HG02981 (cell line): ENCODE results near the gene ATOH8.

Experiments used
- ATAC-seq: cut with Tn5 transposase; IDR thresholded peaks from one replicate; pipeline ENCODE4 v1.9.1; 2021; ENCODE audit warnings: mild to moderate bottlenecking, moderate library complexity; ENCODE audit not compliant: unreplicated experiment

Gene ATOH8

DNA sequence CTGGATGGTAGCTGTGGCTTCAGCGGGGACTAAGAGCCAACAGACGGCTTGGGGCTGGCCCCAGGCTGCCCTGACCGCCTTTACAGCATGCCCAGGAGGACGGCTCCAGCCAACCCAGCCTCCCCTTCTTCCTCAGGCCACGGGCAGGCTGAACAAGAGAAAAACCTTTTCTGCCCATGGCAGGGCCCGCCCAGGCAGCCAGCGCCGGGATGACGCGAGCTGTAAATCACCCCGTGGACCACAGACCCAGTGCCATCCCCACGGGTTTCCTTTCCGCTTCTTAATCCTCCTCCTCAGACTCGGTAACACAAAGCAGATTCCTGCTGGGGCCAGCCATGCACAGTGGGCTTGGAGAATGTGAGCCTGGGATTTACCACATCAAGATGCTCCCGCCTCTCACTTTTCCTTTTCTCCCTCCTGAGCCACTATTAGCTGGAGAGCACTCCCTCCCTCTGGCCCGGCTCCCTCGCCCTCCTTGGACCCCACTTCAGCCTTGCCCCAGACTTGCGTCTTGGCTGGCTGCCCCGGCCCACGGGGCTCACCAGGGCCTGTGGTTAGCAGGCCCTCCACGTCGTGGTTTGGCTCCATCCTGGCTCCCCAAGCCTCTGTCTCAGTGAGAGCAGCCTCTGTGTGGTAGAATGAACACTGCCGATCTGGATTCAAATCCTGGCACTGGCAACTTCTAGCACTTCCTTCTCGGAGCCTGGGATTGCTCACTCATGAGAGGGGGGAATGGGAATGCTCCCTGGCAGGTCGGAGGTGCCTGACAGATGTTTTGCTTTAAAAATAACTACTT lies 31.4 kb downstream of the ATOH8 start:
- no peak for ATAC-seq

DNA sequence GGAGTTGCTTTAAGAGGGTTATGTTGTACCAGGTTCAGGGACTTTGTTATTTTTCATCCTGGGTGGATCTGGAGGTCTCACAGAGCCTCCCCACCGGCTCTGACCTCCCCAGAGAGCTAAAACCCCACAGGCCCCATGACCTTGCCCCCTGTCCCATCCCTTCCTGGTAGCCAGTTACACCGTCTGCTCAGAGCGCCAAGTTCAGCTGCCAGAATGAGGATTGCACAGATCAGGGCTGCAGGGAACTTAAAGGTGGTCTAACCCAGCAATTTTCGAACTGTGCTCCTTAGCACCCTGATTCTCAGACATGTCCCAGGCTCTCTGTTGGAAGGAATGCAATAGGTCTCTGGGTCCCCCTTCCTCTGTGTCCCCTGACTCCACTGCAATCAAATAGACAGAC lies 32.1 kb downstream of the ATOH8 start:
- no peak for ATAC-seq

DNA sequence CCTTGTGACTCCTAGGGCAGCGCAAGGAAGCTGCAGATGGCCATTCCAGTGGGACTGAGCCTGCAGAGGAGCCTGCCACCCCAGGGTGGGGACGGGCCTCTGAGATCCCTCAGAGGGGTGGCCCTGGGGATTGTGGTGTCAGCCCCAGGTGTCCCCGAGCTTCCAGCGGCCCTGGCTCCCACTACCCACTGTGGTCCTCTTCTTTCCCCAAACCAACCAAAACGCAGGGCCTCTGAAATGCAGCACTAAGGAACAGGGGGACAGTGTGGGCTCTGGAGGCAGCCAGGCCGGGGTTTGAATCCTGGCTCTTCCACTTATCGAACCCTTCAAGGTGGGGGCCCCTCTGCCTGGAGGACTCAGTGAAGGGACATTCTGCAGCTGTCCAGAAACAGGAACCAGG lies 32.7 kb downstream of the ATOH8 start:
- no peak for ATAC-seq

DNA sequence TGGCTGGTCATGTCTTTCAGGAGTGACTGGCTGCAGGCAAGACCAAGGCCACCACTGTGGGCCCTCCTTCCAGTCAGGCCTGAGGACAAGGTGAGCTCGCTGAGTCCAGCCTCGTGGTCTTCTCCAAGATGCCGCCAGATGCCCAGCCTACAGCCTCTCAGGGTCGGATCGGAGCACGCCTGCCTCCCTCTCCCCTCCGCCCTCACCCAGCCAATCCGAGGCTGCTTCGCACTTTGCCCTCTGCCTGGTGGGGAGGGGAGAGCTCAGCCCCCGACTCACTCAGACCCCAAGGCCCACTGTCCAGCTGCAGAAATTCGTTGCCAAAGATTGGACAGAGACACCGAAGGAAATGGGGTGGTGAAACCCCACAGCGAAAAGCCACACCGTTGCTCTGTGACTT lies 33.1 kb downstream of the ATOH8 start:
- ATAC-seq, result no peak

DNA sequence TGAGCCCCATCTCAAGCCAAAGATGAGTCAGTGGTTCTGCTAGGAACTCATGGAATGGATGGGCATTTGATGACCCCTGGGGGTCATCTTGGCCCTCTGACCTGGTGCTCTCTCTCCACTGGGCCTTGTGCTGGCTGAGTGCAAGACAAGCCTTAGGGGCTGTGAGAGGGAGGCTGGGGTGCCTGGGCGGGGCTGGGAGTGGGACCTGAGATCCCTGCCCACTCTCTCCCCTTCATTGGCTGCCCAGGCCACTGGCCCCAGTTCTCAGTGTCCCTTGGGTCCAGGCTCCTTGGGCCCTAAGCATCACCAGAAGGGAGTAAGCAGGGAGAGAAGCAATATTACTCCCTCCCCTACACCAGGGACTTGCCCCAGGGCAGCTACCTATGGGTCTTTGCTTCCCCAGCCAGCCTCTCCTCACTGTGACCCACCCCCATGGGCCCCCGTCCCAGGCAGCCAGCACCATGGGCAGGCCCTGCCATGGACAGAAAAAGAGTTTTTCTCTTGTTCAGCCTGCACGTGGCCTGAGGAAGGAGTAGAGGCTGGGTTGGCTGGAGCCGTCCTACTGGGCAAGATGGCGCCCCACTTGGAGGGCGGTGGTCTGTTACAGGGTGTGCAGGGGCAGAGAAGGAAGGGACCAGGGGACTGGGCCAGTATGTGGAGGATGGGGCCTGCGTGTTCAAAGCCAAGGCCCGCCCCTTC lies 33.6 kb downstream of the ATOH8 start:
- ATAC-seq, result no peak

DNA sequence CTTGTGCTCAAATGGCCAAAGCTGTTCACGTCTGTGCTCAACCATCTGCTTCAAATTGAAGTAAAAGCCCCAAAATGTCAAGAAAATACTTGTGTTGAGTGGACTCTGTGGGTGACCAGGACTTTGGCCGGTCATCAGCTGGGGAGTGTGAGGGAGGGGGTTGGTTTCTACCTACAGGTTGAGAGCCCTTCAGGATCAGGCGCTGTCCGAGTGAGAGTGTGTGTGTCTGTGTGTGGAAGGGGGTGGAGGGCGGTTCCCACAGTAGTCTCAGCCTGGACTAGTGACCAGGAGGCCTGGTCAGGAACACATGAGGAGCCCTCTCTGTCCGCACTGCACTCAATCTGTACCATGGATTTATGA lies 34.2 kb downstream of the ATOH8 start:
- no peak for ATAC-seq

DNA sequence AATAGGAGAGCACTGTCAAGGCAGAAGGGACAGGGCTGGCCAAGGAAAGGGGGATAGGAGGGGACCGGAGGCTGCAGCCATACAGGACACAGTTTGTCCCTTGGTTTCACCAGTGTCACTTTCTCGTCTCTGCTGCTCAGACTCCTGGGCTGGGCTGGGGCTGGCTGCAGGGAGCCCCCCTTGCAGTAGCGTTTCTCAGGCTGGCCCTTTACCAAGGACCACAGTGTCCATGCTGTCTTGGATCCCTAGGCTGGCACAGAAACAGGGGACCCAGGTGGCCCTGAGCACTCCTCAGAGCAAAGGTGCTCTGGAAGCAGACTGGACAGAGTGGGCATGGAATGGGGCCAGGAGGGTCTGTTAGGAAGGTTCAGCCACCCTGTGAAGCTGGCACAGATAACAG lies 34.8 kb downstream of the ATOH8 start:
- ATAC-seq, result no peak

DNA sequence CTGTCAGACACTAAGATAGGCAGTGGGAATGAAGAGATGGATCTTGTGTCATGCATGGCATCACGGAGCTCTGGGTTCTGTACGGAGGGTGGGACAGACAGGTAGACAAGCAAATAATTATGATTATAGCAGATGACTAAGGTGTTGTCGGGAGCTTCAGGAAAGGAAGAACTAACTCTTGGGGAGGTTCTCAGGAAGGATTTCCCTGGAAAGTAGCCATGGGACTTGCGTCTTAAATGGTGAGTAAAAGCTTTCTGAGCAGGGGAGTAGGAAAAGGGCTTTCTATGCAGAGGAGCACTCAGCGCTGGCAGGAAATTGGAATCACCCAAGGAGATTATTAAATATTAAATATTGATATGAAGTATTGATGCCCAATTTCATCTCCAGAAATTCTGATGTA lies 35.5 kb downstream of the ATOH8 start:
- ATAC-seq, result no peak

DNA sequence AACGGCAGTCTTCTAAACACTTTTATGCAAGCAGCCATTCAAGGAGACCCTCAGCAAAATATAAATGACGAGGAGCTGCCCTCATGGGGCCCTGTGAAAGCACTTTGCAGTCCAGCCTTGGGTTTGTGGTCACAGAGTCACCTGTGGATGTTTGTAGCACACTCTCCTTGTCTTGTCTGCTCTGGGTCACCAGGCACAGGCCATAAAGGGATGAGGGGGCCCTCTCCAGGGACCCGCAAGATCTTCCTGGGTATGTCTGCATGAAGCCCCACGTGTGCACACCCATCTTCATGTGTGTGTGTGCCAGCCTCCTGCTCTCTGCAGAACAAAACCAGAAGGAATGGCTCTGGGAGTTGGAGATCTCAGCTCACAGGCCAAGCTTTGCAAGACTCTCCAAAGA lies 36.2 kb downstream of the ATOH8 start:
- no peak for ATAC-seq

DNA sequence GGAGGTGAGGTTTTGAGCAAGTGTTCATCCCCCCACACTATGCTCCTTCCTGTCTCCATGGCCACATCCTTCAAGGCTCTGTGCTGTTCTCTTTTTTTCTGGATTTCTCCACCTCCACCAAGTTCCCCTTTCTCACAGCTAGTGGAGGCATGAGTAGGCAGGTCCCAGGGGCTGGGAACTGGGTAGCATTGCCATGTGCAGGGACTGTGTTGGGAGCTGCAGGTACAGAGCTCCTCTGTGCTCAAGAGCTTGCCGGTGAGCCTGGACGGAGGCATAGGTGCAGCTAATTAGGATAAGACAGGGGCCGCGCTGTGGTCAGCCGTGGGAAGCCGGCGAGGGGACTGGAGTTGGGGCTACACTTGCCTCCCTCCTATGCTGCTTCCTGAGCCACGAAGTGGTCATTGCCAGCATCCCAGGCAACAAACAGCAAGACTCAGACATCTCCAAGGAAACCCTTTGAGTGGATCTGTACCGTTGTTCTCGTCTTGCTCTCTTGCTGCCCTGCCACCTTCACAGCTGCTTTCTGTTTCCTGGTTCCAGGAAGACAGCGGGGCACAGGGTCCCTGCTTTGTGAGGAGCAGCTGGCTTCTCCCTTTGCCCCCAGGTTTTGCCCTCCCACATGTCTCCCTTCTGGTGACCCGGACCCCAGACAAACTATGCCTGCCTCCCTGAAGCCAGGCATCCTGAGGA lies 36.9 kb downstream of the ATOH8 start:
- ATAC-seq, result no peak

DNA sequence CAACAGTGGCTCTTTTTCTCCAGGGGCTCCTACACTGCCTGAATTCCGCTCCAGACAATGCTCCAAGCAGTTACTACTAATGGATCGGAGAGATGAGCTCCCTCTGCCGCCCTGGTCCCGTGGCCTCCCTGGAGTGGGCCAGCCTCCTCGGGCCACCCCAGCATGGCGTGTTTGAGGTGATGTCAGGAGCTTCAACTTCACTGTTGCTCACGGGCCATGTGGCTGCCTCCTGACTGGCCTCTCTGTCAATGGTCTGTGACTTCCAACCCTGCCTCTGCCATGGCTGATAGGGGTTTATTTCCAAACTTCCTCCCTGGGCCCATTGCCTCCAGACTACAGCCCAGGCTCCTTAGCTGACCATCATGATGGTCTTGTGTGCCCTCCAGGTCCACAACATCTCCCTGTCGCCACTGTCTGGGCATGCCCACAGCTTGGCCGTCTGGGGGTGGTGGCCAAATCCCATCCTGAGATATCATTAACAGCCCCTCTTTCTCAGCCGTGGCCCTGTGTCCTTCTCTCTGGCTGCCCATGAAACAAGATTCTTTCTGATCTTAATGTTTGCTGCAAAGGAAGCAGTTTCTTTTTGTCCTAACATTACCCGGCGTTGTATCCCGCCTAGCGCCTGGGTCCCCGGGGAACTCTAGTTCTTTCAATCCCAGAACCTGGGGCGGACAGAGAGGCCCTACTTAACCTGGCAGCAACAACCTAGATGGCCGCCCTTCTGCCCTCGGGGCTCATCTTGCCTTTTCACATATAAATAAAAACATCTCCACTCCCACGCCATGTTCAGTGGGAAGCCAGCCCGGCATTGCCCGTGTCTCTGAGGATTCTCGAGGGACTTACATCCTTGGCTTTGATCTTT lies 38.1 kb downstream of the ATOH8 start:
- no peak for ATAC-seq

DNA sequence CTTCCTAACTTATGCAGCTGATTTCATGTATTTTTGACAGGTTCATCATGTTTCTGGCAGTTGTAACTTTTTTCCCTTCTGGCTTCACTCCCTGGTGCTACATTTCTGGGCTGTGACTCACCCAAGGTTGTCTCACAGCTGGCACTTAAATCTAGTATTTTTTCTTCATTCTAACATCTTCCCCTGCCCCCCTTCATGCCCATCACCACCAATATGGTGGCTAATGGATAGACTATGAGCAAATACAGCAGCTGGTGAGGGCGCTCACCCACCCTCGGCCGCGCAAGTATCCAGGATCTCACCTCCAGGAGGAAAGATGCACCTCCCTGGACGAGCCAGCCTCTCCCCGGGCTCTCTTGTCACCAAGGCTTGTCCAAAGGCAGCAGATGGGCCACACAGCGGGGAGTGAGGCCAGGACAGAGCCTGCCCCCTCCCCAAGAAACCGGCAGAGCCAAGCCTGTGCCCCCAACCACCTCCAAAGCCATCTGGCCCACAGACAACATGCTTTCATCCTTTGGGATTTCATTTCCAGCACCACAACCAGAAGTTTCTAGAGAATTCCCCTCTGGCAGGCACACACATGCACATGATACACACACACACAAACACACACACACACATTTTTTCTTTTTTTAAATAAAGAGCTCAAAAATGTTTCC lies 39.1 kb downstream of the ATOH8 start:
- ATAC-seq, result no peak

DNA sequence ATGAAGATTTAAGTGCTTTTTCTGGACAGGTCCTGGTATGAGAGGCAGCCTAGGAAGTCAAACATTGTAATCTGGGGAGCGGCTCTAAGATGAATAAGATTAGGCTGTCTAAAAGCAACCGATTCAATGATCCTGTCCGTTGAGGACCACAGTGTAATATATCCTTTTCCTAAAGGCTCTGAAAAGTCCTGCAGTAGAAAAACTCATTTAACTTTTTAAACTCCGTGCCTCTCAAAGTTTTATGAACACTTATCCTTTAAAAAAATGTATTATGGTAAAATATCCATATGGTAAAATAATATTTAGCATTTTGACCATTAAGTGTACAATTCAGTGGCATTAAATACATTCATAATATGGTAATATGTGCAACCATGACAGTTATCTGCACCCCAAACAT lies 39.8 kb downstream of the ATOH8 start:
- ATAC-seq, result no peak

DNA sequence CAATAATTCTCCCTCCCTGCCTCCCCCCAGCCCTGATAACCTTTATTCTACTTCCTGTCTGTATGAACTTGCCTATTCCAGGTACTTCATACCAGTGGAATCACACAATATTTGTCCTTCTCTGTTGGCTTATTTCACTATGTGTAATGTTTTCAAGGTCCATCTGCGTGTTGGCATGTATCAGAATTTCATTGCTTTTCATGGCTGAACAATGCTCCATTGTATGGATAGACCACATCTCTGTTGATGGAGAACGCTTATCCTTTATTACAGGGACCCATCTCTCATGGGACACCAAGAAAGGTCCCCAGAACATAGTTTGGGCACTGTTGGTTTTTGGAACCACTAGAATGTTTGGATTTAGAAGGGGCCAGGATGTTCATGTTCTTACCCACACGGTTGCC lies 40.2 kb downstream of the ATOH8 start:
- no peak for ATAC-seq

DNA sequence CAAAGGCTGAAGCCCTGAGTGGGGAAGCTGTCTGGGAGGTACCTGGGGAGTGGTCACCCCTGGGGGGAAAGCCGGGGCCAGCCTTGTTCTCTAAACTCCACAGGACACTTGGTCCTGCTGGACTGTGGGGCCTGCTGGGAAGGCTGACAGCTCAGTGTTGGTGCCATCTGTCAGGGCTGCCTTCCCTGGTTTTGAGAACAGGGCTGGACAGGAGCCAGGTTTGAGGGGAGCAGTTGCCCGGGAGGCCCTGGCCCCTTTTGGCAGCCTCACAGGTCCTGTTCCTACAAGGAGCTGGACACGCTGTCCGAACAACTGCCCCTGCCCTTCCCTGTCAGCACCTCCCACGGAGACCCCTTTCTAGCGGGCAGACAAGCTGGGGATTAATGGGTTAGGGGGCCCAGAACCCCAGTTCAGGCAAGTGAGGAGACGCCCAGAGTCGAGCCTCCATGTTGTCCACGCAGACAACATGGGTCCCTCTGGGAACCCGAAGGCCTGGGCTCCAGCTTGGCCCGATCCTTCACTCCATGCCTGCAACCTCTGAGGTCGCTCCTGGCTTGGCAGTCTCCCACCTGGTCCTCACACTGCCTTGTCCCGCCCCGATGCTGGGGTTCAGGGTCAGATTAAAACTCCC lies 40.8 kb downstream of the ATOH8 start:
- no peak for ATAC-seq

DNA sequence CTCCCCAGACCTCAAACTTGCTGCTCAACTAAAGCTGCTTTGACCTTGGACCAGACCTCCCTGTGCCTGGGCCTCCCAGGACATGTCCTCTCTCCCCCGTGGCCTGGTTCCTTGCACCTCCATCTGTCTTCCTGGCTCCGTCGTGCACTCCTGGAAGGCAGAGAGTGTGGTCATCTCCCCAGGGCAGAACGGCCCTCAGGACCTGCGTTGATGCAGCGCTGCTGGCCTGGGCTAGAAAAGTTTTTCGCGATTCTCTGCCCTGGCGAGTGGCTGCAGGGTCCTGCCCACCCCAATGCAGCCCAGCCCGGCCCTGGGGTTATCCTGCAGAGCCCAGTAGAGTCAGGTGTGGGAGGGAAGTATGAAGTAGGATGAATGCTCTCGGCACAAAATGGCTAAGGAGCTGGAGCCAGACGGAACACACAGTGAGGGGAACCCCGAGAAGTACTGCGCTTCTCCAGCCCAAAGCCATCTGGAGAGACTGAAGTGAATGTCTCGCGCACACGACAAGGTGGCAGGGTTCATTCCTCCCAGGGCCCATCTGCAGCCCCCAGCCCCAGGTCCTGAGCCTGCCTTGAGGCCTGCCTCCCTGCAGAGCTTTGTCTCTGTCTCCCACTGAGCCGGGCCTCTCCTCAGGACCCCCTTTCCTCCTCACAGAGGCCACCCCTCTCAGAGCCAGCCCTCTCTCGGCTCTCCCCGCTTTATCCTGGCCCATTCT lies 41.7 kb downstream of the ATOH8 start:
- no peak for ATAC-seq

DNA sequence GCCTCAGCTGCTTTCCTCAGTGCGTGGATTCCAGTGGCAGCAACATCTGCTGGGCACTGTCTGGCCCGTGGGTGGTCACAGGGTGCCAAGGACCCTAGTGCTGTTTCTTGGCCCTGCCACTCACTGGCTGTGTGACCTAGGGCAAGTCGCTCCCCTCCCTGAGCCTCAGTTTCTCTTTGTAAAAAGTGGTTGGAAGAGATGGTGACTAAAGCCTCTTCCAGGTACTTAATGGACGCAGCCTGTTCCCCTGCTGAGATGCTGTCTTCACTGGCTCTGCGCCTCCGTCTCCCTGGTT lies 42.2 kb downstream of the ATOH8 start:
- ATAC-seq, result no peak

DNA sequence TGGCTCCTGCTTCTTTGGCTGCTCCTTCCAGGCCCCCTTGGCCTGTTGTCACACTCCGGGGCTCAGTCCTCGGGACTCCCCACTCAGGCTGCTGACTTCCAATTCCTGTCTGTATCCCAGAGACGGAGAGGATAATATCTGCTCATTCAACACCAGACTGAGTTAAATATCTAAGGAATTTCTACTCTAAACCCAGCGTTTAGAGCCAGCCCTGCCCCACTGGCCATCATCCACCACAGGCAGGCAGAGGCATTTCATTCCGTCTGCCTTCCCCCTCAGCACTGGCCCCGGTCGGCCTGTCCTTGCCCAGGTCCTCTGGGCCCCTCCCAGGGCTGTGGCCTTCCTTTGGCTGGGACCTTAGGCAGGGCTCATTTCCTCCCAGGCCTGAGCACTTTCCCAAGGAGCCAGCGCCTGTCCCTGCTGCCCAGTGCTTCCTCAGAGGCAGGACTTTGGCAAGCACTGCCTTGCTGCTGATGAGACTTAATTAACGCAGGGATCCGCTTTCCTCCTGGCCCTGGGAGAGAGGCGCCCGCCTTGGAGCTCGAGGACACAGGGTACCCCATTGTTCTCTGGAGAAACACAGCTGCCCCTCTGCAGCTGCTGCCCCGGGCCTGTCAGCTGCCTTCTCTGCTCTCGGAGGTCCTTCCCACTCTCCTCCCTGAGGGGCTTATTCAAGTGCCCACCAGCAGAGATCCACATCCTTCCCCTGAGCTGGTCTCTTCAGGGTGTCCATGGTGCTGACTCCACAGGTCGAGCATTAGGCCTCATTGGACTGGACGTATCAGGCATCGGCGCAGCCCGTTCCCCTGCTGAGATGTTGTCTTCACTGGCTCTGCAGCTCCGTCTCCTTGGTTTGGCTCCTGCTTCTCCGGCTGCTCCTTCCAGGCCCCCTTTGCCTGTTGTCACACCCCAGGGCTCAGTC lies 42.8 kb downstream of the ATOH8 start:
- no peak for ATAC-seq

DNA sequence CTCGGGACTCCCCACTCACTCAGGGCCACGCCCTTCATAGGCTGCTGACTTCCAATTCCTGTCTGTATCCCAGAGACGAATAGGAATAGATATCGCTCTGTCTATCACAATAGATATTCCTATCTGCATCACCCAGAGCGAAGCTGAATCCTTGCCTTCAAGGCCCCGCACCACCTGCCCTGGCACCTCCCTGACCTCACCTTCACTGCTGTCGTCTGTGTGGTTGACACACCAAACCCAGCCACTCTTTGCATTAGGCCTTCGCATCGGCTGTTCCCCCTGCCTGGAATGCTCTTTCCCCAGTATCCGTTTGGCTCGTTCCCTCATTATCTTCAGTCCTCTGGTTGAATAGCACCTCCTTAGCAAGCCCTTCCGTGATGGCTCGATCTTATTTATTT lies 43.5 kb downstream of the ATOH8 start:
- no peak for ATAC-seq
